GM10847 (cell line): ENCODE results near the gene PARP14.

Source experiments
- POLR2A ChIP-seq: IDR thresholded peaks from 2 replicates; pipeline ENCODE4 v1.6.1; 2011; ENCODE audit not compliant: insufficient read length; ENCODE audit errors: extremely low read depth

Gene PARP14

GRCh38 chr3:122748347-122748746 lies 67.7 kb downstream of the PARP14 start:
- TF ChIP-seq POLR2A: no peak

- TF ChIP-seq POLR2A: no peak
Measured at GRCh38 chr3:122754929-122755328, 74.3 kb downstream of the PARP14 start.

GRCh38 chr3:122755491-122755890 lies 74.9 kb downstream of the PARP14 start:
- no peak for TF ChIP-seq POLR2A

DNA sequence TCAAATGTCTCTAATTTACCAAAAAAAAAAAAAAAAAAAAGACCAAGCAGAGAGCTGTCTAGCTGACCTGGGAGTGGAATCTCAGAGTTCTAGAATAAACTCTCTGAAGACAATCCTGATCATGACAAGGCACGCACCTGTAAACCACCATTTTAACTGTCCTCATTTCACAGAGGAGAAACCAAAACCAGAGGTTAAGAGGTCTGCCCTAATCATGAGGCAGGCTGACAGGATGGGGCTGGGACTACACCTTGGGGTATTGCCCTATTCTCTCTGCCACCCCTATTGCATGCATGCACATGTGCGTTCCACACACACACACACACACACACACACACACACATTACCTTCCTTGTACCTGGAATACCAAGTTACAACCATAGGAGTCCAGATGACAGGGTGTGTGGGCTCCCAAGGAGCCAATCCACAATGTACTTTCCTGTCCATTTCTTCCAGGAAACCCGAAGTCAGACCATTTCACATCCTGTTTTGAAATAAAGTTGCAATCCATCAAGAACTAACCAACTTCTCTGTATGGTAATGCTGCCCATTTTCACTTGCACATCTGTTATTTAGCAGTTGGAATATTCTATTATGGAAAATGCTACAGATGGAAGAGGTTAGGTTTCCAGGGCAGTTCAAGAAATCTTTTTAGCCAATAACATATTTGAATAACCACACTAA lies 78.4 kb downstream of the PARP14 start:
- no peak for TF ChIP-seq POLR2A

- no peak for TF ChIP-seq POLR2A
Measured at GRCh38 chr3:122760453-122761271, 80.0 kb downstream of the PARP14 start.

DNA sequence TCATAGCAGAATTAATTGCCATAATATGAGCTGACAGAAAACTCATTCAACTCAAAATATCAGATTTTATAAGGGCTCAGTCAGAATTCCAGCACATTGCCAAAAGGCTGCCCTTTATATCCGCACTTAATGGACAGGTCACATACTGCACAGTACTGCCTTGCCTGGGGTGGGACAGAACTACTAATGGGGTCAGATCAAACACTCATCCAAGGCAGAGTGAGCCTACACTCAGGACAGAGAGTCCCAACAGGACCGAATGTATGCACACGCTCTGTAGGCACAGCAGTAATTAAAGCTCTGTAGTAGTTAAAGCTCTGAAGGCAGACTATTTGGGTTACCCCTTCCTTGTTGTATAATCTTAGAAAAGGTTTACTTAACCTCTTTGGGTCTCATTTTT lies 85.8 kb downstream of the PARP14 start:
- no peak for TF ChIP-seq POLR2A

DNA sequence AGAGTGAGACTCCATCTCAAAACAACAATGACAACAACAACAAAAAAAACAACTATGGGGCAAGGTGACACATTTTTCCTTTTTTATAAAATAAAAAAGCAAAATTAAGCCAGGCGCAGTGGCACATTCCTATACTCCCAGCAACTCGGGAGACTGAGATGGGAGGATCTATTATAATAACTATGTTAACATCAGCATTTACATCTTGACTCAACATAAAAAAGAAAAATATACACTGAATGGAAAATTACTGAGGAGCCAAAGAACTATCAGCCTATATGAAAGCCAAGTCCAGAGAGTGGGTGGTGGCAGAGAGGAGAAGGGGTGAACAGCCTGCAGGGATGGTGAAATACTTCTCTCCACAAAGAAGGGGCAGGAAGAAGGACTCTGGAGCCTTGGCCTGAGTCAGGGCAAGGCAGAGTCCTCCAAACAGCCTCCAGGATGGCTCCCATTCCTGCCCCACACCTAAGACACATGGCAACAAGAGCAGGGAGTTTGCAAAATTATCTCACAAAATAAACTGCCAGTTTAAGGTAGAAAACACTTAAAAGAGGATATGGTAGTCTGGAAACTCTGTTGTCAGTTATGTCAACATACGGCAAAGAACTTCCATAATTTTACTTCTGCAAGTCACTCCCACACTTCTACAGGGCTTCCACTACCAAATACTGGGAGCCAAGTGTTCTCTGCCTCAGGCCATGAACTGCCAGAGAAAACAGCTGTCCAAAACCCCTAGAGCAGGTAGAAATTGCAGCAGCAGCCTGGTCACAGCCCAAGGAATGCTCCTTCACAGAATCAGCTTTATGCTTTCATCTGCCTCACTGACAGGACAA lies 87.1 kb downstream of the PARP14 start:
- TF ChIP-seq POLR2A: no peak

DNA sequence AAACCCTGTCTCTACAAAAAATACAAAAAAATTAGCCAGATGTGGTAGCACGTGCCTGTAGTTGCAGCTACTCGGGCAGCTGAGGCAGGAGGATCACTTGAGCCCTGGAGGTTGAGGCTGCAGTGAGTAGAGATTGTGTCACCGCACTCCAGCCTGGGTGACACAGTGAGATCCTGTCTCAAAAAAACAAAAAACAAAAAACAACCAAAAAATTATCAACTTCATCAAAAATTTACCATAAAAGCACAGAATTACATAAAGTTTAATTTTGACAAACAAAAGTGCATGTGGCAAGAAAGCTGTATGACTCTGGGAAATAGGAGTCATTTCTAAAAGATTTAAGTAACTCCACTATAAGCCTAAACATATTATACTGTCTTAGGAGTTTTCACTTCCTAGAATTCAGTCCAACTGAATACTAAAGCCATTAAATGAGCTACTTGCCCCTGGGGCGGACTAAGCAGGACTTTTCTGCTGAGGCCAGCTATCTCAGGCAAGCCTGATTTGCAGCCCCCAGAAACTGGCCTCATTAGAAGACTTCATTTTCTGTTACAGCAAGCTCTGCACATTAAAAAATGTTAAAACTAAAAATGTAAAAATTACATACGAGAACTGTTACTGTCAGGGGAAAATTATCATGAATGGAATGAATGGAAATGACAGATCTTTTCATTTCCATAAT lies 90.0 kb downstream of the PARP14 start:
- TF ChIP-seq POLR2A: no peak

DNA sequence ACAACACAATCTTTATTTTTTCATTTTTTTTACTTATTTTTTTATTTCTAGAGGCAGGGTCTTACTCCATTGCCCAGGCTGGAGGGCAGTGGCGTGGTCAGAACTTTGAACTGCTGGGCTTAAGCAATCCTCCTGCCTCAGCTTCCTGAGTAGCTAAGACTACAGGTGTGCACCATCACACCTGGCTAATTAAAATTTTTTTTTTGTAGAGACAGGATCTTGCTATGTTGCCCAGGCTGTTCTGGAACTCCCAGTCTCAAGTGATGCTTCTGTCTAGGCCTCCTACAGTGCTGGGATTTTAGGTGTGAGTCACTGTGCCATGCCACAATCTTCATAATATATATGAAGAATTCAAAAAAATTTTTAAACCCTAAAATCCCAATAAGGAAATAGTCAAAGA lies 92.2 kb downstream of the PARP14 start:
- no peak for TF ChIP-seq POLR2A

- TF ChIP-seq POLR2A: no peak
Measured at GRCh38 chr3:122773944-122774509, 93.4 kb downstream of the PARP14 start.

- no peak for TF ChIP-seq POLR2A
Measured at GRCh38 chr3:122774564-122774963, 93.9 kb downstream of the PARP14 start.

GRCh38 chr3:122776675-122777468 lies 96.2 kb downstream of the PARP14 start:
- TF ChIP-seq POLR2A: no peak

GRCh38 chr3:122777563-122777962 lies 96.9 kb downstream of the PARP14 start:
- no peak for TF ChIP-seq POLR2A
